SK-N-SH treated with all-trans-retinoic acid at 6 μM for 48 hours (cell line): Measurements from ENCODE around the gene ARHGEF38.

Experiments used
- ATAC-seq: fragments of 200-7000 bp; cut with Tn5 transposase; 3 replicates; pipeline ENCODE4 v1.9.1; 2020; ENCODE audit warnings: mild to moderate bottlenecking, moderate library complexity
- ARNTL ChIP-seq: fragments of 450-650 bp; formaldehyde crosslinking; IDR thresholded peaks from 2 replicates; pipeline ENCODE4 v1.5.0; 2020; ENCODE audit warnings: low read depth, mild to moderate bottlenecking, moderate library complexity, borderline replicate concordance
- BACH2 ChIP-seq: fragments of 250-450 bp; sonication (Bioruptor Pico); IDR thresholded peaks from 2 replicates; pipeline ENCODE4 v1.9.0; 2021; ENCODE audit warnings: mild to moderate bottlenecking, borderline replicate concordance
- CSDC2 ChIP-seq: fragments of 250-450 bp; sonication (Bioruptor Pico); IDR thresholded peaks from 2 replicates; pipeline ENCODE4 v1.5.0; 2020; ENCODE audit warnings: mild to moderate bottlenecking, moderate library complexity
- ESRRG ChIP-seq: fragments of 250-450 bp; sonication (Bioruptor Pico); IDR thresholded peaks from 2 replicates; pipeline ENCODE4 v1.6.1; 2021; ENCODE audit warnings: mild to moderate bottlenecking
- GLIS3 ChIP-seq: fragments of 250-450 bp; sonication (Bioruptor Pico); IDR thresholded peaks from 2 replicates; pipeline ENCODE4 v1.5.0; 2020; ENCODE audit warnings: mild to moderate bottlenecking, moderate library complexity
- ISL1 ChIP-seq: fragments of 250-450 bp; sonication (Bioruptor Pico); IDR thresholded peaks from 2 replicates; pipeline ENCODE4 v2.1.2; 2022; ENCODE audit warnings: mild to moderate bottlenecking, moderate library complexity
- OSR1 ChIP-seq: fragments of 250-450 bp; sonication (Bioruptor Pico); IDR thresholded peaks from 2 replicates; pipeline ENCODE4 v1.8.0; 2022; ENCODE audit warnings: moderate library complexity, mild to moderate bottlenecking, inconsistent platforms
- PPARA ChIP-seq: fragments of 250-450 bp; sonication (Bioruptor Pico); IDR thresholded peaks from 2 replicates; pipeline ENCODE4 v1.5.0; 2020; ENCODE audit warnings: mild to moderate bottlenecking, borderline replicate concordance
- RARB ChIP-seq: fragments of 250-450 bp; sonication (Bioruptor Pico); IDR thresholded peaks from 2 replicates; pipeline ENCODE4 v1.8.0; 2021; ENCODE audit warnings: mild to moderate bottlenecking, moderate library complexity
- SNAI2 ChIP-seq: fragments of 250-450 bp; sonication (Bioruptor Pico); IDR thresholded peaks from 2 replicates; pipeline ENCODE4 v1.5.0; 2020; ENCODE audit warnings: mild to moderate bottlenecking, moderate library complexity
- TCF4 ChIP-seq: fragments of 250-450 bp; sonication (Bioruptor Pico); IDR thresholded peaks from 2 replicates; pipeline ENCODE4 v1.8.0; 2021; ENCODE audit warnings: mild to moderate bottlenecking, moderate library complexity, borderline replicate concordance
- TOX ChIP-seq: fragments of 250-450 bp; sonication (Bioruptor Pico); IDR thresholded peaks from 2 replicates; pipeline ENCODE4 v1.8.0; 2021; ENCODE audit warnings: mild to moderate bottlenecking, moderate library complexity, borderline replicate concordance
- ZC3H10 ChIP-seq: fragments of 250-450 bp; sonication (Bioruptor Pico); IDR thresholded peaks from 2 replicates; pipeline ENCODE4 v1.5.1; 2021; ENCODE audit warnings: mild to moderate bottlenecking, moderate library complexity
- ZFP3 ChIP-seq: fragments of 250-450 bp; sonication (Bioruptor Pico); IDR thresholded peaks from 2 replicates; pipeline ENCODE4 v1.5.0; 2020; ENCODE audit warnings: mild to moderate bottlenecking, moderate library complexity
- ZFP30 ChIP-seq: fragments of 450-650 bp; formaldehyde crosslinking; IDR thresholded peaks from 2 replicates; pipeline ENCODE4 v1.5.0; 2022; ENCODE audit warnings: mild to moderate bottlenecking, moderate library complexity
- ZNF70 ChIP-seq: fragments of 450-650 bp; formaldehyde crosslinking; IDR thresholded peaks from 2 replicates; pipeline ENCODE4 v1.5.0; 2020; ENCODE audit warnings: mild to moderate bottlenecking, moderate library complexity
- ZNF8 ChIP-seq: fragments of 450-650 bp; formaldehyde crosslinking; IDR thresholded peaks from 2 replicates; pipeline ENCODE4 v1.5.0; 2020; ENCODE audit warnings: mild to moderate bottlenecking, moderate library complexity
- TF ChIP-seq, protein P1 (sequence below): fragments of 250-450 bp; sonication (Bioruptor Pico); IDR thresholded peaks from 2 replicates; pipeline ENCODE4 v1.8.0; 2021; ENCODE audit warnings: low read depth, mild to moderate bottlenecking, moderate library complexity, borderline replicate concordance
- TF ChIP-seq, protein P2 (sequence below): fragments of 250-450 bp; sonication (Bioruptor Pico); IDR thresholded peaks from 2 replicates; pipeline ENCODE4 v1.5.1; 2021; ENCODE audit warnings: mild to moderate bottlenecking, moderate library complexity
- TF ChIP-seq, protein P3 (sequence below): fragments of 250-450 bp; sonication (Bioruptor Pico); IDR thresholded peaks from 2 replicates; pipeline ENCODE4 v1.8.0; 2020; ENCODE audit warnings: mild to moderate bottlenecking, moderate library complexity, borderline replicate concordance

ARHGEF38 gene

DNA sequence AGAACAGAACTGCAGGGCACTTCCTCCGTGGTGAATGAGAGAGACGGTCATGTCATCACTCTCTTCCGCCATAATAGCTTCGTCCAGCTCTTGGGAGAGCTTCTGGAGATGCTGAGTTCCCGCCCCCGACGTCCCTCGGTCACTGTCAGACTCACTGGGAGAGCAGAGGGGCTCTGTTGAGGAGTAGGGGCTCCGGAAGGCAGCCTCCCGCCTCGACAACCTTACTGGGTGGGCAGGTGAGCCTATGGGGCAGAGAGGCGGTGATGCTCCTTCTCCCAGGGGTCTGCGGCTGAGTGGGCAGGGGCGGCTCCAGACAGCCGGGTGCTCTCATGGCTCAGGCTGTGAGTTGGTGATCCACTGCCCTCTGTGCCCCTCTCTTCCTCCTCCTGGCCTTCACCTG is 25.8 kb upstream of the ARHGEF38 start:
- TF ChIP-seq ZNF8 (CRISPR knock-in tag) (no peak), CSDC2 (CRISPR knock-in tag) (no peak), GLIS3 (CRISPR knock-in tag) (no peak), SNAI2 (CRISPR knock-in tag) (no peak), ZNF70 (CRISPR knock-in tag) (no peak), TCF4 (CRISPR knock-in tag) (no peak), BACH2 (CRISPR knock-in tag) (no peak), ZFP30 (CRISPR knock-in tag) (no peak)

GRCh38 chr4:105527081-105527480 is 25.3 kb upstream of the ARHGEF38 start:
- TF ChIP-seq RARB (CRISPR knock-in tag) (no peak), BACH2 (CRISPR knock-in tag) (no peak), TCF4 (CRISPR knock-in tag) (no peak), SNAI2 (CRISPR knock-in tag) (no peak), OSR1 (CRISPR knock-in tag) (no peak), GLIS3 (CRISPR knock-in tag) (no peak), ZFP3 (no peak)
- no peak for ATAC-seq

More for the DNA sequence above, 25.8 kb upstream of the ARHGEF38 start:
- ATAC-seq, result no peak

DNA sequence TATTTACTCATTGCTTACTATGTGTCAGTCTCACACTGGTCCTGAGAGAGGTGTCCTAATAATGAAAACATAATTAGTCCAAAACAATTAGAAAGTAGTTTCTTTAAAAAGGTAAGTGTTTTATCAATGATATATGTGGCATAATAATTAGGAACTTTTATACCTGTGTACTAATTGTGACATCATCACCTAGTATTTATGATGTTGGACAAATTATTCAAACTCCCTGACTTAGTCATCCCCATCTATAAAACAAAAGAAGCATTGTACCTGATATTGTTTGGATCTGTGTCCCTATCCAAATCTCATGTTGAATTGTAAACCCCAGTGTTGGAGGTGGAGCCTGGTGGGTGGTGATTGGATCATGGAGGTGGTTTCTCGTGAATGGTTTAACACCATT is 15.8 kb upstream of the ARHGEF38 start:
- no peak for ATAC-seq
- TF ChIP-seq BACH2 (CRISPR knock-in tag), result no peak
- no peak for TF ChIP-seq RARB (CRISPR knock-in tag)
- TF ChIP-seq ZC3H10 (CRISPR knock-in tag), result no peak
- no peak for TF ChIP-seq ISL1
- no peak for TF ChIP-seq SNAI2 (CRISPR knock-in tag)
- TF ChIP-seq, protein P1, sequence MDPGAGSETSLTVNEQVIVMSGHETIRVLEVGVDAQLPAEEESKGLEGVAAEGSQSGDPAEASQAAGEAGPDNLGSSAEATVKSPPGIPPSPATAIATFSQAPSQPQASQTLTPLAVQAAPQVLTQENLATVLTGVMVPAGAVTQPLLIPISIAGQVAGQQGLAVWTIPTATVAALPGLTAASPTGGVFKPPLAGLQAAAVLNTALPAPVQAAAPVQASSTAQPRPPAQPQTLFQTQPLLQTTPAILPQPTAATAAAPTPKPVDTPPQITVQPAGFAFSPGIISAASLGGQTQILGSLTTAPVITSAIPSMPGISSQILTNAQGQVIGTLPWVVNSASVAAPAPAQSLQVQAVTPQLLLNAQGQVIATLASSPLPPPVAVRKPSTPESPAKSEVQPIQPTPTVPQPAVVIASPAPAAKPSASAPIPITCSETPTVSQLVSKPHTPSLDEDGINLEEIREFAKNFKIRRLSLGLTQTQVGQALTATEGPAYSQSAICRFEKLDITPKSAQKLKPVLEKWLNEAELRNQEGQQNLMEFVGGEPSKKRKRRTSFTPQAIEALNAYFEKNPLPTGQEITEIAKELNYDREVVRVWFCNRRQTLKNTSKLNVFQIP (CRISPR knock-in tag), result no peak
- TF ChIP-seq, protein P2, sequence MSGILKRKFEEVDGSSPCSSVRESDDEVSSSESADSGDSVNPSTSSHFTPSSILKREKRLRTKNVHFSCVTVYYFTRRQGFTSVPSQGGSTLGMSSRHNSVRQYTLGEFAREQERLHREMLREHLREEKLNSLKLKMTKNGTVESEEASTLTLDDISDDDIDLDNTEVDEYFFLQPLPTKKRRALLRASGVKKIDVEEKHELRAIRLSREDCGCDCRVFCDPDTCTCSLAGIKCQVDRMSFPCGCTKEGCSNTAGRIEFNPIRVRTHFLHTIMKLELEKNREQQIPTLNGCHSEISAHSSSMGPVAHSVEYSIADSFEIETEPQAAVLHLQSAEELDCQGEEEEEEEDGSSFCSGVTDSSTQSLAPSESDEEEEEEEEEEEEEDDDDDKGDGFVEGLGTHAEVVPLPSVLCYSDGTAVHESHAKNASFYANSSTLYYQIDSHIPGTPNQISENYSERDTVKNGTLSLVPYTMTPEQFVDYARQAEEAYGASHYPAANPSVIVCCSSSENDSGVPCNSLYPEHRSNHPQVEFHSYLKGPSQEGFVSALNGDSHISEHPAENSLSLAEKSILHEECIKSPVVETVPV (CRISPR knock-in tag), result no peak
- TF ChIP-seq PPARA (CRISPR knock-in tag), result no peak
- no peak for TF ChIP-seq ZFP30 (CRISPR knock-in tag)

DNA sequence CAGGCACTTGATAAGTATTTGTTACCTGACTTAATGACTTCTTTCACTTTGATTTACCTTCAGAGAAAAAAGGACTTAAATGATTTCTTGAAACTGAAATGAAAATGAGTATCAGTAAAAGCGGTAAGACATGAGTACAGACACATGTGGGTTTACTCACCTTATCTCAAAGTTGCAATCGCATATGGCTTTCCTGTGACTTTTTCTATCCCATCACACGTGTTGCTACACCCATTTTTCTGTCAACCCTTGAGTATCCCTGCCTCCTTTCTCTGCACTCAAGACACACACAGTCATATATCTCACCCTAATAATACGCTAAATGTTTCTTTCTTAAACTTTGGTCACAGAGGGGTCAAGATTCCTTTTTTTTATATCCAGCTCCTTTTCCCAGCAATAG is 11.0 kb upstream of the ARHGEF38 start:
- ATAC-seq, result no peak

More for the DNA sequence above, 11.0 kb upstream of the ARHGEF38 start:
- TF ChIP-seq ESRRG (CRISPR knock-in tag) (no peak), GLIS3 (CRISPR knock-in tag) (no peak), ISL1 (no peak), TOX (CRISPR knock-in tag) (no peak), PPARA (CRISPR knock-in tag) (no peak), ARNTL (CRISPR knock-in tag) (no peak), ZC3H10 (CRISPR knock-in tag) (no peak), ZNF8 (CRISPR knock-in tag) (no peak), CSDC2 (CRISPR knock-in tag) (no peak), RARB (CRISPR knock-in tag) (no peak)
- TF ChIP-seq, protein P3, sequence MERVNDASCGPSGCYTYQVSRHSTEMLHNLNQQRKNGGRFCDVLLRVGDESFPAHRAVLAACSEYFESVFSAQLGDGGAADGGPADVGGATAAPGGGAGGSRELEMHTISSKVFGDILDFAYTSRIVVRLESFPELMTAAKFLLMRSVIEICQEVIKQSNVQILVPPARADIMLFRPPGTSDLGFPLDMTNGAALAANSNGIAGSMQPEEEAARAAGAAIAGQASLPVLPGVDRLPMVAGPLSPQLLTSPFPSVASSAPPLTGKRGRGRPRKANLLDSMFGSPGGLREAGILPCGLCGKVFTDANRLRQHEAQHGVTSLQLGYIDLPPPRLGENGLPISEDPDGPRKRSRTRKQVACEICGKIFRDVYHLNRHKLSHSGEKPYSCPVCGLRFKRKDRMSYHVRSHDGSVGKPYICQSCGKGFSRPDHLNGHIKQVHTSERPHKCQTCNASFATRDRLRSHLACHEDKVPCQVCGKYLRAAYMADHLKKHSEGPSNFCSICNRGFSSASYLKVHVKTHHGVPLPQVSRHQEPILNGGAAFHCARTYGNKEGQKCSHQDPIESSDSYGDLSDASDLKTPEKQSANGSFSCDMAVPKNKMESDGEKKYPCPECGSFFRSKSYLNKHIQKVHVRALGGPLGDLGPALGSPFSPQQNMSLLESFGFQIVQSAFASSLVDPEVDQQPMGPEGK, result no peak
- TF ChIP-seq, protein P2 (CRISPR knock-in tag), result no peak
- TF ChIP-seq, protein P1 (CRISPR knock-in tag), result no peak
